ENCODE results near the gene APBA3. TPM values are rescaled to one million over a fixed set of nuclear protein-coding genes. Genes with fewer than 3 reads are reported as not detected.
A peak's percentile ranks its signal among the peaks of the same experiment; 100 is the strongest.

APBA3 gene
- 33.2 TPM for total RNA-seq (ENCODE audit: insufficient read depth, low replicate concordance)

GRCh38 chr19:3761382-3762129 lies at the start of gene APBA3:
TSS of gene APBA3 (minus strand) at chr19:3761692. CDS start at chr19:3760264, 1,428 bp downstream.
- peak; percentile 91 for DNase-seq (ENCODE audit: low spot score)

DNA sequence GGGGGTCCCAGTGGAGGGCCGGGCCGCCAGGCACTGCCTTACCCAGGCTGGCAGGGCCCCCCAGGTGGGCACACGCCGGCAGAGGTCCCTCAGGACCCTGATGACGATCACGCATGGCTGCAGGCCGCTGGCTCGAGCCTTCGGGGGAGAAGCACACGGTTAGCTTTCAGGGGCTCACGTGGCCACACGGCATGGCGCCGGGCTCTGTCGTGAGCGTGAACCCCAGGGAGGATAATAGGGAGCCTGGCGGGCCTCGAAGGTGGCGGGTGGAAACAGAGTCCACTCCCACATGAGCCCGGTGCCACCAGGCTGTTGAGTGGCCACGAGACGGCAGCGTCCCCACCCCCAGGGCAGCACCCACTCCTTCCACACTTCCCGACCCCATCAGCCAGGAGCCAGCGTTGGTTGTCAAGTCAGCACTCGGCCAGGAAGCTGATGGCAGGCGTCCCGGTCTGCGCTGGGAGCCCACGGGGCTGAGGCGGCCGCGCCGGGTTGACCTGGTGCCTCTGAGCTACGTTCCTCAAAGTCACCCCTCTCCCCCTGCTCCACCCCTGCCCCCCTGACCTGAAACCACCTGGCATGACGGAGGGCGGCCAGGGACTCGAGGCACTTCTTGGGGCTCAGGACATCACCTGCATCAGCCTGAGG lies 49.3 kb upstream of the APBA3 start:
- DNase-seq (ENCODE audit: low spot score) = no peak

GRCh38 chr19:3809881-3810707 lies 48.6 kb upstream of the APBA3 start:
- DNase-seq (ENCODE audit: low spot score) = no peak

DNA sequence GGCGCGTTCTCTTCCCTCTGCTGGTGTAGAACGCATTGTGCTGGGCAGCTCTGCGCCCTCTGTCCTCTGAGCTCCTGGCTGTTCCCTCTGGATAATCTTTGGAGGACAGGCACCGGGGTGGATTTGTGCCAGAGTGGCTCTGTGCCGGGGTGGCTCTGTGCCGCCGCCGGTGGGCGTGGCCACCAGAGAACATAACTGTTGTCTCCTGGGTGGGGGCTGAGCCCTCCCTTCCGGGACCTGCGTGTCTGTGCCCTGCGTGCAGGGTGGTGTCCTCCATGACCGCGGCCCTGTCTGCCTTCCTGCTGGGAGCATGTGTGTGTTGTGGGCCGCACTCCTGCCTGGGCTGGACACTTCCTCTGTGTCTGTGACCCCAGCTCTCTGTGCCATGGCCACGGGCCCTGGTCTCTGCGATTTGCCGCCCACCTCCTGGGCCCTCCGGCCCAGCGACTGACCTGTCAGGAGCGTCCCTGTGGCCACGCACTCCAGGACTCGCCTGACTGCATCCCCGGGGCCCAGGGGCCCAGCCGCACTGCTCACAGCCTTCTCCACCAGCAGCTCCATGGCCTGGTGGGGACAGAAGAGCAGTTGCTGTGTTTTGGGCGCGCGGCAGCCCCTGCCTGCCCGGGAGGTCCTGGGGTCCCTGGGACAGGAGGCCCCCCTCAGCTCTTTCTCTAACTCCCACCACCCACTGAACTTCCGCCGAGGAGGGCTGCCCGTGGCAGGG lies 47.1 kb upstream of the APBA3 start:
- no peak for DNase-seq (ENCODE audit: low spot score)

GRCh38 chr19:3807574-3808354 lies 46.3 kb upstream of the APBA3 start:
- DNase-seq (ENCODE audit: low spot score) = no peak

- no peak for DNase-seq (ENCODE audit: low spot score)
Measured at GRCh38 chr19:3807131-3807480, 45.6 kb upstream of the APBA3 start.

- DNase-seq (ENCODE audit: low spot score) = no peak
Measured at GRCh38 chr19:3805859-3806258, 44.4 kb upstream of the APBA3 start.

DNA sequence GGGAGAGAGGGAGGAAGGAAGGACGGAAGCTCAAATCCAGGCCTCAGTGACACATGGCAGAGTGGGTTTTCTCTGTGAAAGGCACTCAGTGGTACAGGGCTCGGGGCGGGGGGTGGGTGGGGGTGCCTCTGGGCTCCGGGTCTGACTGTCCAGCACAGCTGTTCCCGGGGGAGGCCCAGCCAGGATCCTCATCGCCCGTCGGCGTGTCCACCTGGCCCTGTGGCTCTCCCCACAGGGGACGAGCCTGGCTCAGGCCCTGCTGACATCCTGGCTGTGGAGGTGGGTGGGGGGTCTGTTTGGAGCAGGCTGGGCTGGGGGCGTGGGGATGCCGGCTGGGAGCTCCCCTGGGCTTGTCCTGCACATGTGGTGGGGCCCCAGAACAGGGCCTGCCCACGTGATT lies 42.9 kb upstream of the APBA3 start:
- DNase-seq (ENCODE audit: low spot score) = no peak

DNA sequence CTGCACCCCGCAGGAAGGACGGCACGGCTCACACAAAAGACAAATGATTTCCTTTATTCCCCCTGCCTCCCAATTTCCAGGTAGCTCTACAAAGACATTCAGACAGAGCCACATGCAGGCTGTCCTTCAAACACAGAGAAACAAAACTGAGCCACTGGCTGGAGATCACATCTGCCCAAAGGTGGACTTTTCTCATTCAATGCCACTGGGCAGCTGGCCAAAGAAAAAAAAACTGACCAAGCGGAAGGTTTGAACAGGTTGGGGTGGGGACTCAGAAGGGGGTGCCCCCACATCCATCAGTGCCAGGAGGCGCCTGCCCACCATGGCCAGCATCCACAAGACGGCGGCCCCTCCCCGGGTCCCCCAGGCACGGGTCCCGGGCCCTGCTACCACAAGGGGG lies 42.5 kb upstream of the APBA3 start:
- no peak for DNase-seq (ENCODE audit: low spot score)

GRCh38 chr19:3803114-3803888 lies 41.8 kb upstream of the APBA3 start:
- no peak for DNase-seq (ENCODE audit: low spot score)

GRCh38 chr19:3801412-3802096 lies 40.1 kb upstream of the APBA3 start:
- DNase-seq (ENCODE audit: low spot score) = no peak

DNA sequence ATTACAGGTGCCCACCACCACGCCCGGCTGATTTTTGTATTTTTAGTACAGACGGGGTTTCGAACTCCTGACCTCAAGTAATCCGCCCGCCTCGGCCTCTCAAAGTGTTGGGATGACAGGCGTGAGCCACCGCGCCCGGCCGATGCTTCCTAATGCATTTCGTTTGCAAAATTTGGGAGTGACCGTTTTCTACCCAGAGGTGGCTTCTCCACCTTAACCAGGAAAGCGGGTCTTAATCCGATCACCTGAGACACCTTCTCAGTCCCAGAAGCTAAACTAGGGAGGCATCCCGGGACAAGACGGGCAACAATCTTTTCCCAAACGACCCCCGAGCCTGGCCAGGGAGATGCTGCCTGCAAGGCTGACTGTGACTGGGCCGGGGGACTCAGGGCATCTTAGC lies 39.5 kb upstream of the APBA3 start:
- no peak for DNase-seq (ENCODE audit: low spot score)

- no peak for DNase-seq (ENCODE audit: low spot score)
Measured at GRCh38 chr19:3798137-3798536, 36.6 kb upstream of the APBA3 start.

GRCh38 chr19:3796358-3796757 lies 34.9 kb upstream of the APBA3 start:
- no peak for DNase-seq (ENCODE audit: low spot score)

GRCh38 chr19:3793799-3794198 lies 32.3 kb upstream of the APBA3 start:
- no peak for DNase-seq (ENCODE audit: low spot score)

- DNase-seq (ENCODE audit: low spot score) = no peak
Measured at GRCh38 chr19:3792114-3792513, 30.6 kb upstream of the APBA3 start.

GRCh38 chr19:3790941-3791340 lies 29.4 kb upstream of the APBA3 start:
- no peak for DNase-seq (ENCODE audit: low spot score)

DNA sequence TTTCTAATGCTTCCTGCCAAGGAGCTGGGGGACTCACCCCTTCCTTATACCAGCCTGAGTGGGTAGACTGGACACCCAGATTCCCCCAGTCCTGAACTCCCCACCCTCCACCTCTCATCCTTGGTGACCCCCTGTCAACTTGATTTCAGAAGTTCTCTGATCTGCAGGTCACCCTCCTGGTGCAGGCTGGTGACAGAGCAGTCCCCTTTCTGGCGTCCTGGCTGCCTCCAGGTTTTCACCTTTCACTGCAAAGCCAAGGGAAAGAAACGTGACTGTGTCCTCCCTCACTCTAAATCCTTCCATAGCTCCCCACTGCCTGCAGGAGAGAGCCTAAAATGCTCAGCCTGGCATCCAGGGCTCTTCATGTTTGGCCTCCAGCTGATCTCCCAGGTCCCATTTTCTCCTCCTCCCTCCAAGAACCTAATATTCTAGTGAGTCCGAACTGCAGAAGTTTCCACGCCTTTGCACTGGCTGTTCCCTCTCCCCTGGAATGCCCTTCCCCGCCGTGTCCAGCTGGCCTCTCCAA lies 28.8 kb upstream of the APBA3 start:
- no peak for DNase-seq (ENCODE audit: low spot score)

DNA sequence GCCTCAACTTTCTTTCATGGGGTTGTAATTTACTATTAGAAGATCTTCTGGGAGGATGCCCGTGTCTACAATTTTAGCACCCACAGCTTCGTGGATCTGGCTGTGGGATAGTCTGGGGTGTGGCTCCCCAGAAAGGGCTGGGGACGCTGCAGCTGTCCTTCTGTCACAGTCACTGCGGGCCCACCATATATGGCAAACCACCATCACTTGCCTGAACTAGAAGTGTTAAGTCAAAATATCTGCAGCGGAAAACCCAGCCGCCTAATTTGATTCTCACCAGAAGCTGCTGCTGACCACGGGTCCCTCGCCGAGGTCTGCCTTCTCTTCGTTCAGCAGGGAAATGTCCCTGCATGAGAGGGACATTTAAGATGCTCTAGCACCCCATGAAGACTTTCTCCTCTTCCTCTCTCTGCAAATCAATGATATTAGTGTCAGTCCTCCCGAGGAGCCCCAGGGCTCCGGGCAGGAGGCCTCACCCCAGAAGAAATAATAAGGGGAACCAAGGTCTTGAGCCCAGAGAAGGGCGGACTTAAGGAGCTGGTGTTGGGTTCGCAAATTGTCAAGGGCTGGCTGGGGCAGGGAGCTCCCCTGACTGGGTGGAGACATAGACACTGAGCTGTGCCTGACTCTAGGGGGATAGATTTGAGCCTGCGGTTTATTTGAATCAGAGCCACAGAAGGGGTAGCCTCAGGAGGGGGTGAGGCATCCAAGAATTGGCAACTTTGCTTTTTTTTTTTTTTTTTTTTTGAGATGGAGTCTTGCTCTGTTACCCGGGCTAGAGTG lies 27.7 kb upstream of the APBA3 start:
- no peak for DNase-seq (ENCODE audit: low spot score)

All from umbilical cord (tissue), 2 donors.